Raji (cell line): Measurements from ENCODE around the gene TNFSF13.

Experiments used
- POLR2A ChIP-seq: IDR thresholded peaks from 2 replicates; pipeline ENCODE4 v1.6.1; 2011; ENCODE audit warnings: low read depth, low read length, control low read depth; ENCODE audit not compliant: insufficient read depth

Gene TNFSF13

DNA sequence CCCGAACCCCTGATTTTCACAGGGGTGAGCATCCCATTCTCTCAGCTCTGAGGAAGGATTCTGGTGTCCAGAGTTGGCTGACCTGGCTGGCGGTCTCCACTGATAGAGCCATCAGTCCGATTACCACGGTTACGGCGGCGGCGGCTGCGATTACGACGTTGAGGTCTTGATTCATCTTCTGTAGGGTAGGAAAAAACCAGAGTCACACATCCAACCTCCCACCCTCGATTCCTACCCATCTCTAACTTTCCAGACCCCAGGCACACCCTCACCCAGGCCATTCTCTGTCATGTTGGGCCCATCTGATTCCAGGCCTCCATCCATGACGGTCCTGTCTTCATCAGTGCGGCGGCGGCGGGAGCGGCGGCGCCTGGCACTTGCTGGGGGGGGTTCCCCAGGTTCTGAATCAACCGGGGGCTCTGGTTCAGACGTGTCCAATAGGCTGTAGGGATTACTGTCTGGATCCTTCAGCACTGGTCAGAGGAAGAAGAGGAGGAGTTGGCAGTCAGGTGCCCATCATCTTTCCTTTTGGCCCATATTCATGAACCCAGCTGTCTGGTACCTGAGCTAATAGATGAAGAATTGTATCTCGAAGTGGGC, 34.0 kb downstream of the TNFSF13 start:
- no peak for TF ChIP-seq POLR2A

DNA sequence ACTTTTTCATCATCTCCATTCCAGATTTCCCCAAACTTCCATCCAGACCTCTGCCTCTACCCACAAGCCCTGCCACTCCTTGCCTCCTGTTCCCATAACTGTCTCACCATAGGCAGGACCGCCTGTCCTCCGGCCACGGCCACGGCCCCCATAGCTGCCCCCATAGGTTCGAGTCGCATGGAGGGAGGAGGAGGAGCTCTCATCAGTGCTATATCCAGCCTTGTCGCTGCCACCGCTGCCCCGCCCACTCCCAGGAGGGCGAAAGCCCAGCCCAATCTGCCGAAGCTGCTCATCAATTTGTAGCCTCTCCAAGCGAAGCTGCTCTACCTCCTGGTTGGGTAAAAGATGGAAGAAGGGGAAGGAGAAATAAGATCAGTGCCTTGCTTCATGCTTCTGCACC, 34.7 kb downstream of the TNFSF13 start:
- TF ChIP-seq POLR2A, result no peak

DNA sequence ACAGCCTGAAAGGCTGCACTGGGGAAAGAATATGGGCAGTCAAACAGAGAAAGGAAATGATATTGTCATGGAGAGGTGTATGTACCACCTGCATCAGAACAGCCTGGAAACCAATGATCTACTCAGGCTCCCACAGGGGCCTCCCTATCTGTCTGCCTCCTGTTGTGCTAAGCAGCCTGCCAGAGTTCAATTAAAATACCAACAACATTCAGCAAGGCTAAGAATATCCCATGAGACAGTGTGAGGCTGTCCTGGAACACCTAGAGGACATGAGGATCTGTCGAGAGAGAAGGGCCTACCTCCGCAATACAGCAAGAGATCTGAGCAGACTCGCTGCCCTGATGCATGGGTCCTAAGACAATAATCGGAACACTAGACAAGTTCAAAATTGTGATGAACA, 47.7 kb downstream of the TNFSF13 start:
- TF ChIP-seq POLR2A, result no peak

DNA sequence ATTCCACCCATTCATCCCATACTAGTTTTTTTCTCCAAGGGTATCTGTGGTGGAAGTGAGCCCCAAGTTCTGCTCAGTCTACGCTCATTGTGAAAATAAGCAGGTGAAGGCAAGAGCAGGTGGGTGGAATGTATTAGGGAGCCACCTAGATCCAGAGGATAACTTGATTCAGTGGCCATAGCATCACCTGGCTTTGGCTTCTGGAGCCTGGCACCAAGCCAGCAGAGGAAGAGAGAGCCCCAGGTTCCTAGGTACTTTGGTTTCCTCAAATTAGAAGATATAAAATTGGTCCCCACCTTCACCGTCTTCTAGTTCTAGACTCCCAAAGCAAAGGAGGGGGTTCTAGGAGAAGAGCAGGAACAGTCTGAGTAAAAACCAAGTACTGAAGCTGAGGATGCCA, 52.1 kb downstream of the TNFSF13 start:
- TF ChIP-seq POLR2A, result no peak
